DND-41 (cell line): ENCODE results near the gene SPATA46.

ENCODE experiments used
- CTCF ChIP-seq: IDR thresholded peaks from 2 replicates; pipeline ENCODE4 v1.5.1; 2012; ENCODE audit warnings: borderline replicate concordance, low read length, moderate library complexity, mild to moderate bottlenecking; ENCODE audit not compliant: poor library complexity, severe bottlenecking; ENCODE audit errors: extremely low read depth
- EZH2 ChIP-seq: IDR thresholded peaks from 3 replicates; pipeline ENCODE4 v1.6.1; 2012; ENCODE audit warnings: borderline replicate concordance, low read depth, mild to moderate bottlenecking, moderate library complexity, low read length, inconsistent platforms; ENCODE audit not compliant: severe bottlenecking

GRCh38 chr1:162335126-162335525, 41.5 kb downstream of the SPATA46 start:
- TF ChIP-seq CTCF: no peak
- TF ChIP-seq EZH2: no peak
